Upper lobe of left lung (tissue), 4 donors: ENCODE results near the gene PHLDA1.

Experiments used
- POLR2A ChIP-seq, 4 donors: fragments of 450-650 bp; IDR thresholded peaks; one replicate each; pipeline ENCODE4 v1.5.1; 2016 to 2017; ENCODE audit warnings: antibody characterized with exemption in 4 of 4, mild to moderate bottlenecking in 2 of 4
- POLR2AphosphoS5 ChIP-seq, 2 donors: sonication (generic); formaldehyde crosslinking; IDR thresholded peaks; one replicate each; pipeline ENCODE4 v1.5.1; 2017; ENCODE audit warnings: antibody characterized with exemption in 2 of 2
- TF ChIP-seq, protein P1 (sequence below), 6 experiments: fragments of 450-650 bp in 4 of 6; fragments of 200-600 bp in 2 of 6; sonication (generic) in 2 of 6; IDR thresholded peaks; one replicate each; pipeline ENCODE4 v1.5.1; 2016 to 2019; ENCODE audit warnings: antibody characterized with exemption in 6 of 6

DNA sequence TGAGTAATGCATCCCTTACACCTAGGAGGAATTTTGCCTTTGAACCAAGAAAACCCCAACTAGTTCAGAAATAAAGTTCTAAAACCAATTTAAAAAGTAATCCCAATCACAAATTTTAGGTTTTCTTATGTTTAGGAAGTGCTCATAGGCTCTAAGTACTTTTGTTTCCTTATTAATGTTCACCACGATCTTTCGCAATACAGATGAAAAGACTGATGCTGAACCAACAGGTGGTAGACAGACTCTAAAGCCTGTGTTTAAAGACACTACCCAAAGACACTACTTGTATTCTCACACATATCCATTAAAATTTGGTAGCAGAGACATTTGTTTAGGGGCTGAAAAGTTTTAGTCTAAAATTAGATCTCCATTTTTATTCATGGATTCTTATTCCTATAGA is 10.6 kb upstream of the PHLDA1 start:
- TF ChIP-seq, protein P1, sequence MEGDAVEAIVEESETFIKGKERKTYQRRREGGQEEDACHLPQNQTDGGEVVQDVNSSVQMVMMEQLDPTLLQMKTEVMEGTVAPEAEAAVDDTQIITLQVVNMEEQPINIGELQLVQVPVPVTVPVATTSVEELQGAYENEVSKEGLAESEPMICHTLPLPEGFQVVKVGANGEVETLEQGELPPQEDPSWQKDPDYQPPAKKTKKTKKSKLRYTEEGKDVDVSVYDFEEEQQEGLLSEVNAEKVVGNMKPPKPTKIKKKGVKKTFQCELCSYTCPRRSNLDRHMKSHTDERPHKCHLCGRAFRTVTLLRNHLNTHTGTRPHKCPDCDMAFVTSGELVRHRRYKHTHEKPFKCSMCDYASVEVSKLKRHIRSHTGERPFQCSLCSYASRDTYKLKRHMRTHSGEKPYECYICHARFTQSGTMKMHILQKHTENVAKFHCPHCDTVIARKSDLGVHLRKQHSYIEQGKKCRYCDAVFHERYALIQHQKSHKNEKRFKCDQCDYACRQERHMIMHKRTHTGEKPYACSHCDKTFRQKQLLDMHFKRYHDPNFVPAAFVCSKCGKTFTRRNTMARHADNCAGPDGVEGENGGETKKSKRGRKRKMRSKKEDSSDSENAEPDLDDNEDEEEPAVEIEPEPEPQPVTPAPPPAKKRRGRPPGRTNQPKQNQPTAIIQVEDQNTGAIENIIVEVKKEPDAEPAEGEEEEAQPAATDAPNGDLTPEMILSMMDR (IDR thresholded peaks at IDR 0.05), result no peak
- no peak for TF ChIP-seq POLR2A (IDR thresholded peaks at IDR 0.05)
- TF ChIP-seq POLR2AphosphoS5 (IDR thresholded peaks at IDR 0.05), result no peak
